GM12878 (cell line): Measurements from ENCODE around the gene NIPAL1. TPM values are rescaled to one million over a fixed set of nuclear protein-coding genes. Genes with fewer than 3 reads are reported as not detected.

ENCODE experiments used
- ASH2L ChIP-seq: fragments of 300-600, 200-600 bp; sonication (generic); IDR thresholded peaks from 2 replicates; pipeline ENCODE4 v1.6.1; 2017; ENCODE audit warnings: low read depth, mild to moderate bottlenecking, borderline replicate concordance
- EED ChIP-seq: sonication (generic); IDR thresholded peaks from 2 replicates; pipeline ENCODE4 v1.6.1; 2016; ENCODE audit warnings: antibody characterized with exemption, low read depth
- EZH2 ChIP-seq: IDR thresholded peaks from 2 replicates; pipeline ENCODE4 v1.6.1; 2012; ENCODE audit warnings: low read depth, mild to moderate bottlenecking, control low read depth, inconsistent platforms, low read length, borderline replicate concordance; ENCODE audit not compliant: control insufficient read depth
- FOS ChIP-seq: IDR thresholded peaks from 3 replicates; pipeline ENCODE4 v1.6.1; 2011; ENCODE audit warnings: borderline replicate concordance; ENCODE audit not compliant: insufficient read length; ENCODE audit errors: extremely low read depth
- HCFC1 ChIP-seq: fragments of 150-350 bp; IDR thresholded peaks from 2 replicates; pipeline ENCODE4 v1.6.1; 2014; ENCODE audit warnings: low read length
- KDM1A ChIP-seq: fragments of 200-600 bp; sonication (generic); IDR thresholded peaks from 2 replicates; pipeline ENCODE4 v1.6.1; 2016; ENCODE audit warnings: borderline replicate concordance
- NFYA ChIP-seq: IDR thresholded peaks from 2 replicates; pipeline ENCODE4 v1.6.1; 2011; ENCODE audit warnings: low read depth, mild to moderate bottlenecking, low read length, improper control_type of control experiment, borderline replicate concordance
- NKRF ChIP-seq: fragments of 450-650 bp; conservative IDR thresholded peaks from 2 replicates; pipeline ENCODE4 v1.6.1; 2017; ENCODE audit warnings: mild to moderate bottlenecking, moderate library complexity
- NR2F1 ChIP-seq: fragments of 450-650 bp; conservative IDR thresholded peaks from 2 replicates; pipeline ENCODE4 v1.6.1; 2017; ENCODE audit warnings: mild to moderate bottlenecking
- PAX8 ChIP-seq: fragments of 450-650 bp; IDR thresholded peaks from 2 replicates; pipeline ENCODE4 v1.6.1; 2017; ENCODE audit warnings: mild to moderate bottlenecking, moderate library complexity
- POLR2A ChIP-seq: IDR thresholded peaks from 2 replicates; pipeline ENCODE4 v1.6.1; 2011; ENCODE audit warnings: low read depth, mild to moderate bottlenecking, low read length
- POLR2AphosphoS2 ChIP-seq: IDR thresholded peaks from 2 replicates; pipeline ENCODE4 v1.6.1; 2011; ENCODE audit warnings: low read depth, mild to moderate bottlenecking, low read length, improper control_type of control experiment, moderate library complexity
- PRDM15 ChIP-seq: fragments of 450-650 bp; formaldehyde crosslinking; IDR thresholded peaks from 2 replicates; pipeline ENCODE4 v1.4.0; 2020; ENCODE audit warnings: mild to moderate bottlenecking, moderate library complexity
- RAD21 ChIP-seq: IDR thresholded peaks from 2 replicates; pipeline ENCODE4 v1.6.1; 2011; ENCODE audit warnings: mild to moderate bottlenecking, low read depth, low read length, moderate library complexity; ENCODE audit not compliant: insufficient read depth
- RBBP5 ChIP-seq: fragments of 200-600 bp; sonication (generic); conservative IDR thresholded peaks from 2 replicates; pipeline ENCODE4 v1.6.1; 2016
- YBX1 ChIP-seq: fragments of 450-650 bp; IDR thresholded peaks from 2 replicates; pipeline ENCODE4 v1.6.1; 2016; ENCODE audit warnings: antibody characterized with exemption
- ZNF384 ChIP-seq: IDR thresholded peaks from 2 replicates; pipeline ENCODE4 v1.6.1; 2012; ENCODE audit warnings: low read depth, mild to moderate bottlenecking, low read length, improper control_type of control experiment, borderline replicate concordance
- polyA plus RNA-seq, 11 experiments: library from polyadenylated mRNA; depleted of rRNA in 4 of 11; unstranded in 6 of 11; stranded (reverse) in 5 of 11; fragments of >200 nt; fragmentation: Nextera tagmentation in 4 of 11; fragmentation: Illumina TruSeq in 1 of 11; extraction: Ambion mirVana in 4 of 11; extraction: Trizol in 1 of 11; gene quantifications; 1 replicate in 1 of 11; 2 replicates in 10 of 11; pipeline versions ENCODE4 v1.2.1 to v1.2.3, GENCODE V29; 2011 to 2016; ENCODE audit warnings: inconsistent platforms in 2 of 11, missing spikeins in 2 of 11, low read depth in 1 of 11
- total RNA-seq, 4 experiments: library from RNA; depleted of rRNA in 3 of 4; stranded (reverse); fragments of >200 nt in 3 of 4; fragmentation: Illumina TruSeq in 1 of 4; extraction: Trizol in 1 of 4; gene quantifications; 2 replicates each; pipeline versions ENCODE4 v1.2.1 to v1.2.3, GENCODE V29; 2013 to 2021
- TF ChIP-seq, protein P1 (sequence below): fragments of 450-650 bp; IDR thresholded peaks from 2 replicates; pipeline ENCODE4 v1.6.1; 2017; ENCODE audit warnings: borderline replicate concordance
- TF ChIP-seq, protein P2 (sequence below): IDR thresholded peaks from 2 replicates; pipeline ENCODE4 v1.6.1; 2012; ENCODE audit warnings: low read length, inconsistent platforms
- TF ChIP-seq, protein P3 (sequence below): IDR thresholded peaks from 2 replicates; pipeline ENCODE4 v1.6.1; 2011; ENCODE audit warnings: borderline replicate concordance, low read depth, mild to moderate bottlenecking, moderate library complexity, low read length; ENCODE audit not compliant: insufficient read depth, poor library complexity, severe bottlenecking
- TF ChIP-seq, protein P4 (sequence below): IDR thresholded peaks from 2 replicates; pipeline ENCODE4 v1.6.1; 2011; ENCODE audit warnings: borderline replicate concordance, low read depth, mild to moderate bottlenecking, moderate library complexity, mixed read lengths, low read length; ENCODE audit not compliant: insufficient read depth; ENCODE audit errors: extremely low read length

NIPAL1 gene
- total and polyA plus RNA-seq, 10 of the 15 experiments (the other 5 are each of a cell fraction or from before 2014, with no cell fraction given) = 0.46 to 9.7 (median 5.9) TPM

DNA sequence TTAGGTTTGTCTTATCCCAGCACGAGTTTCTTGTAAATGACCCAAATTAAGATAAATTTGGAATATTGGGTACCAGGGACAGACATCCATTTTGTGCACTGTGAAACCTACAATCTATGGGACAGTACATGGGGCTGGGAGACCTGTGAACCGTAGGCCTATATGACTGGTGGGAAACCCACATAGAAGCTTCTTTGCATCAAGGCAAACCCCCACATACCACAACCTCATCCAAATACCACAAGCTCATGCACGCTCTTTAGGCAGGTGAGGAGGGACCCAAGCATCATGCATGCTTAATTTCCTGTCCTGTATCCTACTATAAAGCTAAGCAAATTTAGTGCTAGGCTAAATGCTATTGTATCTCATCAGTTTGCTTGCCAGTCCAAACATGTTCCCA, 47.8 kb downstream of the NIPAL1 start (continued):
- TF ChIP-seq KDM1A = no peak
- no peak for TF ChIP-seq POLR2AphosphoS2
- TF ChIP-seq ZNF384 = no peak
- TF ChIP-seq, protein P1, sequence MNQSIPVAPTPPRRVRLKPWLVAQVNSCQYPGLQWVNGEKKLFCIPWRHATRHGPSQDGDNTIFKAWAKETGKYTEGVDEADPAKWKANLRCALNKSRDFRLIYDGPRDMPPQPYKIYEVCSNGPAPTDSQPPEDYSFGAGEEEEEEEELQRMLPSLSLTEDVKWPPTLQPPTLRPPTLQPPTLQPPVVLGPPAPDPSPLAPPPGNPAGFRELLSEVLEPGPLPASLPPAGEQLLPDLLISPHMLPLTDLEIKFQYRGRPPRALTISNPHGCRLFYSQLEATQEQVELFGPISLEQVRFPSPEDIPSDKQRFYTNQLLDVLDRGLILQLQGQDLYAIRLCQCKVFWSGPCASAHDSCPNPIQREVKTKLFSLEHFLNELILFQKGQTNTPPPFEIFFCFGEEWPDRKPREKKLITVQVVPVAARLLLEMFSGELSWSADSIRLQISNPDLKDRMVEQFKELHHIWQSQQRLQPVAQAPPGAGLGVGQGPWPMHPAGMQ = no peak
- TF ChIP-seq, protein P2, sequence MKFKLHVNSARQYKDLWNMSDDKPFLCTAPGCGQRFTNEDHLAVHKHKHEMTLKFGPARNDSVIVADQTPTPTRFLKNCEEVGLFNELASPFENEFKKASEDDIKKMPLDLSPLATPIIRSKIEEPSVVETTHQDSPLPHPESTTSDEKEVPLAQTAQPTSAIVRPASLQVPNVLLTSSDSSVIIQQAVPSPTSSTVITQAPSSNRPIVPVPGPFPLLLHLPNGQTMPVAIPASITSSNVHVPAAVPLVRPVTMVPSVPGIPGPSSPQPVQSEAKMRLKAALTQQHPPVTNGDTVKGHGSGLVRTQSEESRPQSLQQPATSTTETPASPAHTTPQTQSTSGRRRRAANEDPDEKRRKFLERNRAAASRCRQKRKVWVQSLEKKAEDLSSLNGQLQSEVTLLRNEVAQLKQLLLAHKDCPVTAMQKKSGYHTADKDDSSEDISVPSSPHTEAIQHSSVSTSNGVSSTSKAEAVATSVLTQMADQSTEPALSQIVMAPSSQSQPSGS = peak; percentile 69; the same call in 1 of the 2 replicates
- TF ChIP-seq FOS = no peak
- TF ChIP-seq, protein P3, sequence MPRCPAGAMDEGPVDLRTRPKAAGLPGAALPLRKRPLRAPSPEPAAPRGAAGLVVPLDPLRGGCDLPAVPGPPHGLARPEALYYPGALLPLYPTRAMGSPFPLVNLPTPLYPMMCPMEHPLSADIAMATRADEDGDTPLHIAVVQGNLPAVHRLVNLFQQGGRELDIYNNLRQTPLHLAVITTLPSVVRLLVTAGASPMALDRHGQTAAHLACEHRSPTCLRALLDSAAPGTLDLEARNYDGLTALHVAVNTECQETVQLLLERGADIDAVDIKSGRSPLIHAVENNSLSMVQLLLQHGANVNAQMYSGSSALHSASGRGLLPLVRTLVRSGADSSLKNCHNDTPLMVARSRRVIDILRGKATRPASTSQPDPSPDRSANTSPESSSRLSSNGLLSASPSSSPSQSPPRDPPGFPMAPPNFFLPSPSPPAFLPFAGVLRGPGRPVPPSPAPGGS = peak; percentile 31
- no peak for TF ChIP-seq ASH2L
- TF ChIP-seq YBX1 = no peak
- TF ChIP-seq EED = peak; percentile 73; the same call in 1 of the 2 replicates
- TF ChIP-seq RAD21 = no peak
- TF ChIP-seq PAX8 = no peak
- no peak for TF ChIP-seq POLR2A
- TF ChIP-seq NKRF = no peak
- TF ChIP-seq, protein P4, sequence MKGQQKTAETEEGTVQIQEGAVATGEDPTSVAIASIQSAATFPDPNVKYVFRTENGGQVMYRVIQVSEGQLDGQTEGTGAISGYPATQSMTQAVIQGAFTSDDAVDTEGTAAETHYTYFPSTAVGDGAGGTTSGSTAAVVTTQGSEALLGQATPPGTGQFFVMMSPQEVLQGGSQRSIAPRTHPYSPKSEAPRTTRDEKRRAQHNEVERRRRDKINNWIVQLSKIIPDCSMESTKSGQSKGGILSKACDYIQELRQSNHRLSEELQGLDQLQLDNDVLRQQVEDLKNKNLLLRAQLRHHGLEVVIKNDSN = no peak
- TF ChIP-seq NR2F1 = no peak
- no peak for TF ChIP-seq HCFC1
- no peak for TF ChIP-seq RBBP5
- no peak for TF ChIP-seq PRDM15 (CRISPR knock-in tag)
- no peak for TF ChIP-seq EZH2
- TF ChIP-seq NFYA = no peak
